GM12875 (cell line): ENCODE data around the gene TMEM59.
"Not testable (repeated sequence)": the region's sequence is repeated elsewhere in the genome, so short reads cannot be mapped to it uniquely, and the experiment has no call there.

ENCODE experiments used
- H3K4me3 ChIP-seq: one replicate; pipeline ENCODE4 v1.5.1; 2011; ENCODE audit warnings: low read depth, low read length, control low read depth
- TF ChIP-seq, protein P1 (sequence below): IDR thresholded peaks from 2 replicates; pipeline ENCODE4 v1.5.1; 2011; ENCODE audit warnings: low read depth, mild to moderate bottlenecking, control low read depth, inconsistent platforms, low read length, moderate library complexity, borderline replicate concordance; ENCODE audit not compliant: insufficient read depth

TMEM59 gene

GRCh38 chr1:54037476-54037875, 15.5 kb downstream of the TMEM59 start:
- TF ChIP-seq, protein P1, sequence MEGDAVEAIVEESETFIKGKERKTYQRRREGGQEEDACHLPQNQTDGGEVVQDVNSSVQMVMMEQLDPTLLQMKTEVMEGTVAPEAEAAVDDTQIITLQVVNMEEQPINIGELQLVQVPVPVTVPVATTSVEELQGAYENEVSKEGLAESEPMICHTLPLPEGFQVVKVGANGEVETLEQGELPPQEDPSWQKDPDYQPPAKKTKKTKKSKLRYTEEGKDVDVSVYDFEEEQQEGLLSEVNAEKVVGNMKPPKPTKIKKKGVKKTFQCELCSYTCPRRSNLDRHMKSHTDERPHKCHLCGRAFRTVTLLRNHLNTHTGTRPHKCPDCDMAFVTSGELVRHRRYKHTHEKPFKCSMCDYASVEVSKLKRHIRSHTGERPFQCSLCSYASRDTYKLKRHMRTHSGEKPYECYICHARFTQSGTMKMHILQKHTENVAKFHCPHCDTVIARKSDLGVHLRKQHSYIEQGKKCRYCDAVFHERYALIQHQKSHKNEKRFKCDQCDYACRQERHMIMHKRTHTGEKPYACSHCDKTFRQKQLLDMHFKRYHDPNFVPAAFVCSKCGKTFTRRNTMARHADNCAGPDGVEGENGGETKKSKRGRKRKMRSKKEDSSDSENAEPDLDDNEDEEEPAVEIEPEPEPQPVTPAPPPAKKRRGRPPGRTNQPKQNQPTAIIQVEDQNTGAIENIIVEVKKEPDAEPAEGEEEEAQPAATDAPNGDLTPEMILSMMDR = no peak
- no peak overlapping the region for H3K4me3 ChIP-seq

DNA sequence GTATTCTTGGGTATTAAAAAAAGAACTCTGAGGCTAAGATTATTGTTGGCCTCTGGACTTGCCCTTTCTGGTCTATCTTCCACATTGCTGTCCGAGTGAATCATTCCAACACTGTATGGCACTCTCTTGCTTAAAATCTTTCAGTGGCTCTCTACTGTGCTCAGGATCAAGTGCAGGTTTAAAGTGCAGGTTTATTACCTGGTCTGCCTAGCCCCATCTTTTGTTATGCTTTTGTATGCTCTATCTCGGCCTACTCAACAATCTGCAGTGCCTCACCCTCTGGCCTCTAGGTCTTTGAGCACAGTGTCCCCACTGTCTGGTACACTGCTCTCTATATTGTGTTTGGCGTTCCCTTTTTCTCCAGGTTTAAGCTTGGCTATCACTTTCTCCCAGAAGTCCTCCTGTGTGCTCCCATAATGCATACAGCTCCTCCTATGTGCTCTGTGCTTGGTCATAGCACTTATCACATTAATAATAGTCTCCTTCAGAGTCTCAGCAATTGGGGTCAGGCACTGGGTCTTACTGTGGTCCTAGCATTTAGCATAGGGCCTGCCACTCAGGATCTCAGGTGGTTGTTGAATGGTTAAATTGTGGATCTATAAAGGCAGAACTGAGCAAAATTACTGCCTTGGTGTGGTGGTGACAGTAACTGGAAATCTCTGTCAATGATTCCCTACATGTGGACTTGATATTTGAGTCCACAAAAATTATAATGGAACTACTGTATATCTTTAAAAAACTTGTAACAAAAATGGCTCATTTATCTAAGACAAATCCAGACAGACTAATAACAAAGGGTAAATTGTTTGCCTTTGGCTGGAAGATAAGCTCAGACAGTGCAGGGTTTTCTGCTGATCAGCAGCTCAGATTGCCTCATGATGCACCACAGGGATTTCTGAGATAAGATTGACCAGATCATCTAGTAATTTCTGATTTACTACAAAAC, 24.4 kb downstream of the TMEM59 start:
- TF ChIP-seq, protein P1 = no peak
- no peak overlapping the region for H3K4me3 ChIP-seq

DNA sequence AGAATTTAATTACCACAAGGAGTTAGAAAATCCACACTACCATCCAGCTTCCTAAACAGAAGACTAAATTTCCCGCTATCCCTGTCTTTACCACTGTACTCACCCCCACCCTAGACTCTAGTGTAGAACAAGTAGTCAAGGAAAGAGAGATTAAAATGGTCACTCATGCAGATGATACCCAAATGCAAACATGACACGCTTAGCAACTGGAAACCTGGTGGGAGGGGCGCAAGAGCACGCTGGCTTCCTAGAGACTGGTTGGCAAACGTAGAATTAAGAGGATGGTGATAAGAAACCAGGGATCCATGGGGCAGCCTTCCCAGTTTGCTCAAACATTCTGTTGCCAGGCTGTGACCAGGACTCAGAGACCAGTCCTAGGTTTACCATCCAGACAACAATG, 25.2 kb downstream of the TMEM59 start:
- H3K4me3 ChIP-seq = no peak overlapping the region
- TF ChIP-seq, protein P1 = no peak

- not testable (repeated sequence) for H3K4me3 ChIP-seq
These were observed 28.2 kb downstream of the TMEM59 start for GRCh38 chr1:54024811-54025210.

DNA sequence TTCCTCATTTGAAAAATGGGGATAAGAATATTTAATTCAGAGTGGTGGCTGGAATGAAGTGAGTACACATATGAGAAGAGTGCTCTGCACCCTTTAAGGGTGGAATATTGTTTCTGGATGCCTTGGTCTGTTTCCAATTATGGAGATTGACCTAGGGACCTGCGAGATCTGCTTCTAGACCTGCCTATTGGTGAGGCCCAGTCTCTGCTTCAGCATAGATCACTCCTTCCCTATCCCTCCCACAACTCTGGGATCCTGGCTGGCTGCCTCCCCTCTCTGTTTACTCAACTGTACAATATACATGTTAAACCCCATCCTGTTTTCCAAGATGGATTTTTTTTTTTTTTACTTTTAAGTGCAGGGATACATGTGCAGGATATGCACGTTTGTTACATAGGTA, 28.6 kb downstream of the TMEM59 start:
- H3K4me3 ChIP-seq = no peak overlapping the region
- TF ChIP-seq, protein P1 = no peak

DNA sequence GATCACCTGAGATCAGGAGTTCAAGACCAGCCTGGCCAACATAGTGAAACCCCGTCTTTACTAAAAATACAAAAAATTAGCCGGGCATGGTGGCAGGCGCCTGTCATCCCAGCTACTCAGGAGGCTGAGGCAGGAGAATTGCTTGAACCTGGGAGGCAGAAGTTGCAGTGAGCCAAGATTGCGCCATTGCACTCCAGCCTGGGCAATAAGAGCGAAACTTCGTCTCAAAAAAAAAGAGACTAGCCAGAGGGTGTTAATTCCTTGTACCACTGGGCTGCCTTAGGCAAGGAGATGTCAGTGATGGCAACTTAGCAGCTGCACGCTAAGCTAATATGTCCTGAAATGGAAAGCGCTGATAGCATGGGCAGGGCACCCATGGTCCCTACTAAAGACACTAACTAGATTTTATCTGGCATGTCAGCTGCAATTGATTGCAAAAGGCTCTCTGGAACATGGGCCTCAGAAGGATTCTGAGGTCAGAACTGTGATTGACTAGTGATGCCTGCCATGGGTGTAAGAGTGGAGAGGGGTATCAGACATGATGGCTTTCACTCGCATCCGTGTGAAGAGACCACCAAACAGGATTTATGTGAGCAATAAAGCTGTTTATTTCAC, 33.3 kb downstream of the TMEM59 start:
- not testable (repeated sequence) for H3K4me3 ChIP-seq

DNA sequence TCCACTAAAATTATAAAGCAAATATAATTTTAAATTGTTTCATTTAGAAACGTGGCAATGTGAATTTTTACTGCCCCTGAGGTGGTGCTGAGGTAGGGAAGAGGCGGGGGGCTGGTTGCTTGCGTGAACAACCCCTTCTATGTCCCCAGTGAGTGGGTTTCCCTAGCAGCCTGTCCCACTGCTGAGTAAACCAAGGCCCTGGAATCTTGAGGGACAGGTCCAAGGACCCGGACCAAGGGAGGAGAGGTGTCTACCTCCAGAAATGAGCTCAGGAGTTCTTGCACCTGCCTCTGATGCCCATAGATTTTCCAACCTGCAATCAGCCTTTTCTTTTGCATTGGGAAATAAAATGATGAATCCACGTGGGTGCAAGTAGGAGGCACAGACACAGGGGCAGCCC, 34.4 kb downstream of the TMEM59 start:
- TF ChIP-seq, protein P1 = no peak
- no peak overlapping the region for H3K4me3 ChIP-seq

DNA sequence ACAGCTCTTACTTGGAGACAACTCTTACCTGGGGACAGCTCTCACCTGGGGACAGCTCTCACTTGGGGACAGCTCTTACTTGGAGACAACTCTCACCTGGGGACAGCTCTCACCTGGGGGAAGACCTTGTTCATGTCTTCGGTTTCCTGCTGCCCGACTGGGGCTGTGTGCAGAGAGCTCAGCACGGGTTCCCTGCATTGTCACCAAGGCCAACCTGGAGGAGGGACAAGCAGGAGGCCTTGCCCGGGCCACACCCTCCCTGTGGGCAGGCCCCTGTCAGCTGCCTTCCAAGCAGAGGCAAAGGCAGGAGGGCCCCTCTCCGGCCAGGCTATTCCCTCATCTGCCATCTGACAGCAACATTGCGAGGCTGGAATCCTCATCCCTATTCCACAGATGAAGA, 35.0 kb downstream of the TMEM59 start, which contains the start of gene LDLRAD1:
Gene LDLRAD1, minus strand, starts transcription at position 208 of the 400 bp plus-strand sequence. Its CDS starts 74 bp downstream, at position 134.
- H3K4me3 ChIP-seq = no peak within 1 kb of the TSS
- TF ChIP-seq, protein P1 = no peak
